Measurements from ENCODE around the gene MCRIP2.

MCRIP2 gene

DNA sequence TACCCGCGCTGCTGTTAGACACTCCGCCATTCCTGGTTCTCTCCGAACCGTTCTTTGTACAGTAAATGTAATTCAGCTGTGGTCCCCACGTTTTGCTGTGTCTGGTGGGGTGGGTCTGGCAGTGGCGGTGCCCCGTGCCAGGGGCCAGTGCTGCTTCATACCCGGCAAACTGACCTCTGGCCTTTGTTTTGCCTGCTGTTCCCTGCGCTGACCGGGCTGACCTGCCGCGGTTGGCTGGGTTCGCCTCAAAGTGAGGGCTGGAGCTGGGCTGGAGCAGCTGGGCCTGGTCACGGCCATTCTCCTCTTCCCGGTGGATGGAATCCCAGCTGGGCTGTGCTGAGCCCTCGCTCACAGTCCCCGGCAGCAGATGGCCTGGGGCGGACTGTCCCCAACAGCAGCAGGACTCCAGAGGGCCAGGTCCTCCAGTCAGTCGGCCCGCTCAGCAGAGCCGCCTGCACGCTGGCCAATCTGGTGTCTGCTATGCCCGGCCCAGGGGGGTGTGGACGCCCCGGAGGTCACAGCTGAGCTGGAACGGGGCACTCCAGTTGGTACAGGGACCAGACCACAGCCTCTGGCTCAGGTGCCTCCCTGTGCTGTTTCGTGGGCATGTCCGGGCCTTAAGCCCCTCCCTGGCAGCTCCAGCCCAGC lies 12.3 kb upstream of the MCRIP2 start:
- no peak overlapping the region for H3K4me3 ChIP-seq (ENCODE audit: low read depth, low read length)
- TF ChIP-seq, protein P1, sequence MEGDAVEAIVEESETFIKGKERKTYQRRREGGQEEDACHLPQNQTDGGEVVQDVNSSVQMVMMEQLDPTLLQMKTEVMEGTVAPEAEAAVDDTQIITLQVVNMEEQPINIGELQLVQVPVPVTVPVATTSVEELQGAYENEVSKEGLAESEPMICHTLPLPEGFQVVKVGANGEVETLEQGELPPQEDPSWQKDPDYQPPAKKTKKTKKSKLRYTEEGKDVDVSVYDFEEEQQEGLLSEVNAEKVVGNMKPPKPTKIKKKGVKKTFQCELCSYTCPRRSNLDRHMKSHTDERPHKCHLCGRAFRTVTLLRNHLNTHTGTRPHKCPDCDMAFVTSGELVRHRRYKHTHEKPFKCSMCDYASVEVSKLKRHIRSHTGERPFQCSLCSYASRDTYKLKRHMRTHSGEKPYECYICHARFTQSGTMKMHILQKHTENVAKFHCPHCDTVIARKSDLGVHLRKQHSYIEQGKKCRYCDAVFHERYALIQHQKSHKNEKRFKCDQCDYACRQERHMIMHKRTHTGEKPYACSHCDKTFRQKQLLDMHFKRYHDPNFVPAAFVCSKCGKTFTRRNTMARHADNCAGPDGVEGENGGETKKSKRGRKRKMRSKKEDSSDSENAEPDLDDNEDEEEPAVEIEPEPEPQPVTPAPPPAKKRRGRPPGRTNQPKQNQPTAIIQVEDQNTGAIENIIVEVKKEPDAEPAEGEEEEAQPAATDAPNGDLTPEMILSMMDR (IDR thresholded peaks at IDR 0.05; ENCODE audit: borderline replicate concordance, insufficient read depth, low read depth, low read length), result no peak

DNA sequence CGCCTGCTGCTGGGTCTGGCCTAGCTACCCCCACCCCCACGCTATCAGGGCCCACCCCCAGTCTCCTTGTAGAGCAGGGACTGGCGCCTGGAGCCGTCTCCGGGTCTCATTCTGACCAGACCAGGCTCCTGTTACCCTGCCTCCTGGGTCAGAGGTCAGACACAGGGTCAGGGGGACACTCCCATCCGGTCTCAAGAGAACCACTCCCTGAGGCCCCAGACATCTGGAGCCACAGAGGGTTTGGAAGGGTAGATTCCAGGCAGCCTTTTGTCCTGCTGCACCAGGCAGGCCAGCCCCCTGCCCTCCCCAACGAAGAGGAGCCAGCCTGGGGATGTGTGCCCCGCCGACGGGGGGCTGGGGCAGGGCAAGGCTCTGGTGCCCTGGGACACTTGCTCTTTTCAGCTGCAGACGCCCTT lies 11.8 kb upstream of the MCRIP2 start:
- no peak overlapping the region for H3K4me3 ChIP-seq (ENCODE audit: low read depth, low read length)
- TF ChIP-seq, protein P1 (IDR thresholded peaks at IDR 0.05; ENCODE audit: borderline replicate concordance, insufficient read depth, low read depth, low read length), result no peak

DNA sequence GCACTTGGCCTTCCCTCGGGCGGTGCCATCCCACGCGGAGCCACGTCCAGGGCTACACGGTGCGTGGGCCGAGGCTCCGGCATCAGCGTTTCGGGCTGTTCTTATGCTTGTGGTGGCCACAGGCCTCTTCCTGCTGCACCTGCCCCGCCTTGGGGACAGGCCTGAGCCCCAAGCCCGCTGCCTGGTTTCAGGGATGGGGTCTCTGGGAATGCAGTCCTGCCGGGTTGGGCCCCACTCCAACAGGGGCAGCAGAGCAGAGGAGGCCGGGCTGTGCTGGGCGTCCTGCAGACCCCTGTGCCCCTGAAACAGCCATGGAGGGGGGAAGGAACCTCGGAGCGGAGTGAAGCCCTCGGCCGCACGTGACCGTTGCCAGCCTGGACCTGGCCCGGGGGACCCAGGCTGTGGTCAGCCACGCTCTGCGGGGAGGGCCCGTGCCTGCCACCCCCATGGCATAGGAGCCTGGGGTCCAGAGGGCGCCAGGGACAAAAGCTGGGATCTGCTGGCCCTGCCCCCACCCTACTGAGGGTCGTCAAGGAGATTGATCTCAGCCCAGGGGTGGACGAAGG lies 11.3 kb upstream of the MCRIP2 start:
- H3K4me3 ChIP-seq (ENCODE audit: low read depth, low read length), result no peak overlapping the region
- TF ChIP-seq, protein P1 (IDR thresholded peaks at IDR 0.05; ENCODE audit: borderline replicate concordance, insufficient read depth, low read depth, low read length), result no peak

DNA sequence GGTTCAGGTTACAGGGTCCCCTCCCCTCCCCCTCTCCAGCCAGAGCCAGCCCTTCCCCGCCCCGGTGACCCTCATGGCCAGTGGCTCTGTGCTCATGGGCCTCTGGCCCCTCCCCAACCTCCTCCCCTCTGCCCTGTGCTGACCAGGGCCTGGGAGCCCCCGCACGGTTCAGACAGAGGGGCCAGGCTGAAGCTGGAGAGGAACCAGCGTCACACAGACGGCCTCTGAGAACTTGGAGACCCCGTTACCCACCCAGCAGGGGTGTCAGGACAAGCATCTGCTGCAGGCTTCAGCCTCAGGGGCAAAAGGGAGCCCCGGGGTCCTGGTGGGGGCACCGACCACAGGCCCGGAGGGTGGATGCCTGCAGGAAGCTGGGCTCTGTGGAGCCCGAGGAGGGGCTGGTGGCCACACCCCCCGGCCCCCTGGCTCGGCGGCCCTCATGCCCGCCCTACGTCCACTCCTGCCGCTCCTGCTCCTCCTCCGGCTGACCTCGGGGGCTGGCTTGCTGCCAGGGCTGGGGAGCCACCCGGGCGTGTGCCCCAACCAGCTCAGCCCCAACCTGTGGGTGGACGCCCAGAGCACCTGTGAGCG lies 10.7 kb upstream of the MCRIP2 start, which contains the start of gene WFIKKN1:
Gene WFIKKN1 (plus strand): TSS at position 171 of the 591 bp plus-strand sequence. CDS start 269 bp downstream, at position 440.
- TF ChIP-seq, protein P1 (IDR thresholded peaks at IDR 0.05; ENCODE audit: borderline replicate concordance, insufficient read depth, low read depth, low read length), result no peak
- H3K4me3 ChIP-seq (ENCODE audit: low read depth, low read length), result no peak within 1 kb of the TSS

DNA sequence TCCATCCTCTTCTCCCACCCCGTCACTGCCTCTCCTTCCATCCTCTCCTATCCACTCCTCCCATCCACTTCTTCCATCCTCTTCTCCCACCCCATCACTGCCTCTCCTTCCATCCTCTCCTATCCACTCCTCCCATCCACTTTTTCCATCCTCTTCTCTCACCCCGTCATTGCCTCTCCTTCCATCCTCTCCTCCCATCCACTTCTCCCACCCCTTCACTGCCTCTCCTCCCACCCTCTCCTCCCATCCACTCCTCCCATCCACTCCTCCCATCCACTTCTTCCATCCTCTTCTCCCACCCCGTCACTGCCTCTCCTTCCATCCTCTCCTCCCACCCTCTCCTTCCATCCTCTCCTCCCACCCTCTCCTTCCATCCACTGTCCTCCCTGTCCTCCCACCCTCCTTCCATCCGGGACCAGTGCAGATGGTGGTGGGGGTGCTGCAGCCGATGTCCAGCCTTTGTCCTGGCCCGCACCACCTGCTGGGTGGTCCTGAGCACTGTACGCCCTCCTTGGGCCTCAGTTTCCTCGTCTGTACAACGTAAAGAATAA lies 9.7 kb upstream of the MCRIP2 start:
- no peak overlapping the region for H3K4me3 ChIP-seq (ENCODE audit: low read depth, low read length)
- TF ChIP-seq, protein P1 (IDR thresholded peaks at IDR 0.05; ENCODE audit: borderline replicate concordance, insufficient read depth, low read depth, low read length), result no peak

DNA sequence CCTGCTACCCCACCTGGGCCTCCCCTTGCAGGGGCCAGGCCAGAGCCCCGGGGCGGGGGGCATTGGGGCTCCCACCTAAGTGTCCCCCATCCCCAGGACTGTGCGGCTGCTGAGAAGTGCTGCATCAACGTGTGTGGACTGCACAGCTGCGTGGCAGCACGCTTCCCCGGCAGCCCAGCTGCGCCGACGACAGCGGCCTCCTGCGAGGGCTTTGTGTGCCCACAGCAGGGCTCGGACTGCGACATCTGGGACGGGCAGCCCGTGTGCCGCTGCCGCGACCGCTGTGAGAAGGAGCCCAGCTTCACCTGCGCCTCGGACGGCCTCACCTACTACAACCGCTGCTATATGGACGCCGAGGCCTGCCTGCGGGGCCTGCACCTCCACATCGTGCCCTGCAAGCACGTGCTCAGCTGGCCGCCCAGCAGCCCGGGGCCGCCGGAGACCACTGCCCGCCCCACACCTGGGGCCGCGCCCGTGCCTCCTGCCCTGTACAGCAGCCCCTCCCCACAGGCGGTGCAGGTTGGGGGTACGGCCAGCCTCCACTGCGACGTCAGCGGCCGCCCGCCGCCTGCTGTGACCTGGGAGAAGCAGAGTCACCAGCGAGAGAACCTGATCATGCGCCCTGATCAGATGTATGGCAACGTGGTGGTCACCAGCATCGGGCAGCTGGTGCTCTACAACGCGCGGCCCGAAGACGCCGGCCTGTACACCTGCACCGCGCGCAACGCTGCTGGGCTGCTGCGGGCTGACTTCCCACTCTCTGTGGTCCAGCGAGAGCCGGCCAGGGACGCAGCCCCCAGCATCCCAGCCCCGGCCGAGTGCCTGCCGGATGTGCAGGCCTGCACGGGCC lies 8.9 kb upstream of the MCRIP2 start:
- H3K4me3 ChIP-seq (ENCODE audit: low read depth, low read length), result no peak overlapping the region
- TF ChIP-seq, protein P1 (IDR thresholded peaks at IDR 0.05; ENCODE audit: borderline replicate concordance, insufficient read depth, low read depth, low read length), result no peak

All from GM12875 (cell line).